ENCODE data around the gene CHST9. TPM values are rescaled to one million over a fixed set of nuclear protein-coding genes. Genes with fewer than 3 reads are reported as not detected.

CHST9 gene
- total and polyA plus RNA-seq, 2 donors (not counting 3 experiments of a cell fraction or from before 2014, with no cell fraction given), result not detected

- no peaks in the 10 kb centered on the region for H4K20me1 ChIP-seq (replicated peaks; ENCODE audit: control insufficient read depth, extremely low read depth, insufficient read depth, low read length)
- dilution Hi-C loops (cut with MboI; ENCODE audit: extremely low pct_ligation_motif_present, low sequenced_read_pairs) (no loop called here), intact Hi-C loops (cut with micrococcal nuclease) (no loop called here)
- no peaks in the 10 kb centered on the region for H3K36me3 ChIP-seq (ENCODE audit: control insufficient read depth in 2 of 2, extremely low read depth in 1 of 2, insufficient read depth in 2 of 2, low read length in 2 of 2)
- no peaks in the 10 kb centered on the region for H3K79me2 ChIP-seq (ENCODE audit: control insufficient read depth, insufficient read depth, low read length)
- ChIA-PET CTCF (no interaction called here), POLR2A (no interaction called here)
- no peak overlapping the region for H3K4me3 ChIP-seq (replicated peaks in 1 of 3; ENCODE audit: insufficient read depth in 1 of 3, low read depth in 1 of 3, low read length in 3 of 3)
- H3K4me2 ChIP-seq (ENCODE audit: insufficient read depth, low read length), result no peak overlapping the region
- FAIRE-seq (no peak), DNase-seq (ENCODE audit: low read depth, low spot score) (no peak)
- no peaks in the 10 kb centered on the region for H3K9me3 ChIP-seq (replicated peaks; ENCODE audit: control insufficient read depth, insufficient read depth, low read length)
- no peaks in the 10 kb centered on the region for H3K9me1 ChIP-seq (replicated peaks; ENCODE audit: control insufficient read depth, extremely low read depth, insufficient read depth, low read length)
- H3K27me3 ChIP-seq (ENCODE audit: control insufficient read depth in 2 of 2, insufficient read depth in 2 of 2, low read length in 2 of 2), result no peaks in the 10 kb centered on the region
- TF ChIP-seq, protein P1, sequence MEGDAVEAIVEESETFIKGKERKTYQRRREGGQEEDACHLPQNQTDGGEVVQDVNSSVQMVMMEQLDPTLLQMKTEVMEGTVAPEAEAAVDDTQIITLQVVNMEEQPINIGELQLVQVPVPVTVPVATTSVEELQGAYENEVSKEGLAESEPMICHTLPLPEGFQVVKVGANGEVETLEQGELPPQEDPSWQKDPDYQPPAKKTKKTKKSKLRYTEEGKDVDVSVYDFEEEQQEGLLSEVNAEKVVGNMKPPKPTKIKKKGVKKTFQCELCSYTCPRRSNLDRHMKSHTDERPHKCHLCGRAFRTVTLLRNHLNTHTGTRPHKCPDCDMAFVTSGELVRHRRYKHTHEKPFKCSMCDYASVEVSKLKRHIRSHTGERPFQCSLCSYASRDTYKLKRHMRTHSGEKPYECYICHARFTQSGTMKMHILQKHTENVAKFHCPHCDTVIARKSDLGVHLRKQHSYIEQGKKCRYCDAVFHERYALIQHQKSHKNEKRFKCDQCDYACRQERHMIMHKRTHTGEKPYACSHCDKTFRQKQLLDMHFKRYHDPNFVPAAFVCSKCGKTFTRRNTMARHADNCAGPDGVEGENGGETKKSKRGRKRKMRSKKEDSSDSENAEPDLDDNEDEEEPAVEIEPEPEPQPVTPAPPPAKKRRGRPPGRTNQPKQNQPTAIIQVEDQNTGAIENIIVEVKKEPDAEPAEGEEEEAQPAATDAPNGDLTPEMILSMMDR (IDR thresholded peaks at IDR 0.05; ENCODE audit: extremely low read depth in 1 of 2, insufficient read depth in 1 of 2, low read depth in 1 of 2, low read length in 2 of 2), result no peak
- TF ChIP-seq MYC (IDR thresholded peaks at IDR 0.05; ENCODE audit: low read depth, low read length), result no peak
- TF ChIP-seq FOS (IDR thresholded peaks at IDR 0.05; ENCODE audit: borderline replicate concordance, insufficient read depth, low read length), result no peak
- TF ChIP-seq, protein P2, sequence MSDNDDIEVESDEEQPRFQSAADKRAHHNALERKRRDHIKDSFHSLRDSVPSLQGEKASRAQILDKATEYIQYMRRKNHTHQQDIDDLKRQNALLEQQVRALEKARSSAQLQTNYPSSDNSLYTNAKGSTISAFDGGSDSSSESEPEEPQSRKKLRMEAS (IDR thresholded peaks at IDR 0.05; ENCODE audit: insufficient read depth, insufficient read length), result no peak
- no peaks in the 10 kb centered on the region for H3K4me1 ChIP-seq (ENCODE audit: control insufficient read depth, extremely low read depth, insufficient read depth, low read length)
- H2AFZ ChIP-seq (ENCODE audit: low read depth, low read length), result no peak overlapping the region
- BruUV-seq (replicated peaks), result no TSS peak
- no peak overlapping the region for H3K9ac ChIP-seq (replicated peaks; ENCODE audit: extremely low read depth, insufficient read depth, low read length)
- H3K27ac ChIP-seq (ENCODE audit: insufficient read depth, low read depth, low read length), result no peak overlapping the region
These were observed 38.6 kb upstream of the CHST9 start for GRCh38 chr18:27223526-27224291.

DNA sequence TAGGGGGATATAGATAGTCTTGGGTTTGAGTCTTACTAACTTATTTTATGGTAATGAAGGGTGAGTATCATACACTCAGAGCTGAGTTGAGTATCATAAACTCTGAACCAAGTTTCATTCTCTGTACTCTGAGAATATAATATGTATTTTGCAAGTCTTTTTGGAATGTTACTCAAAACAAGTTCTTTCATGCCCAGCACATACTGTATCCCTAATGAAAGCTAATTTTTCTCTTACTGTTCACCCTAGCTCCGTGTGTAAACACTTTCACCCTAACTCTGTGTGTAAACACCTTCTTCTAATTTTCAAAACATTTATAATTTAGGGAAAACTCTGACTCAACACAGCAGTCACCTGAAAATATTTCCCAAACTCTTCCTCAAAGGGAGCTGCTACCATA is 29.7 kb upstream of the CHST9 start:
- Histone ChIP-seq H4K20me1 (replicated peaks; ENCODE audit: control insufficient read depth, extremely low read depth, insufficient read depth, low read length) (no peaks in the 10 kb centered on the region), H3K9me3 (replicated peaks; ENCODE audit: control insufficient read depth, insufficient read depth, low read length) (no peaks in the 10 kb centered on the region), H3K4me1 (ENCODE audit: control insufficient read depth, extremely low read depth, insufficient read depth, low read length) (no peaks in the 10 kb centered on the region), H2AFZ (ENCODE audit: low read depth, low read length) (no peak overlapping the region), H3K27me3 (ENCODE audit: control insufficient read depth in 2 of 2, insufficient read depth in 2 of 2, low read length in 2 of 2) (no peaks in the 10 kb centered on the region), H3K27ac (ENCODE audit: insufficient read depth, low read depth, low read length) (no peak overlapping the region), H3K4me2 (ENCODE audit: insufficient read depth, low read length) (no peak overlapping the region), H3K9me1 (replicated peaks; ENCODE audit: control insufficient read depth, extremely low read depth, insufficient read depth, low read length) (no peaks in the 10 kb centered on the region), H3K36me3 (ENCODE audit: control insufficient read depth in 2 of 2, extremely low read depth in 1 of 2, insufficient read depth in 2 of 2, low read length in 2 of 2) (no peaks in the 10 kb centered on the region), H3K79me2 (ENCODE audit: control insufficient read depth, insufficient read depth, low read length) (no peaks in the 10 kb centered on the region), H3K4me3 (replicated peaks in 1 of 3; ENCODE audit: insufficient read depth in 1 of 3, low read depth in 1 of 3, low read length in 3 of 3) (no peak overlapping the region), H3K9ac (replicated peaks; ENCODE audit: extremely low read depth, insufficient read depth, low read length) (no peak overlapping the region)
- intact Hi-C loops (cut with micrococcal nuclease), result no loop called here
- POLR2A ChIA-PET, result no interaction called here
- FAIRE-seq (no peak), DNase-seq (ENCODE audit: low read depth, low spot score) (no peak)
- BruUV-seq (replicated peaks), result no TSS peak
- CTCF ChIA-PET, result no interaction called here
- TF ChIP-seq JUN (IDR thresholded peaks at IDR 0.05; ENCODE audit: borderline replicate concordance, insufficient read depth, insufficient read length, low read depth) (no peak), GATA2 (IDR thresholded peaks at IDR 0.05; ENCODE audit: insufficient read depth, insufficient read length, low read depth, low read length) (no peak), POLR2AphosphoS5 (IDR thresholded peaks at IDR 0.05; ENCODE audit: insufficient read depth, low read depth, low read length) (no peak), FOS (IDR thresholded peaks at IDR 0.05; ENCODE audit: borderline replicate concordance, insufficient read depth, low read length) (no peak), POLR2A (IDR thresholded peaks at IDR 0.05; ENCODE audit: low read depth, low read length) (no peak), MYC (IDR thresholded peaks at IDR 0.05; ENCODE audit: low read depth, low read length) (no peak), EZH2 (IDR thresholded peaks at IDR 0.05; ENCODE audit: borderline replicate concordance, low read depth, low read length, severe bottlenecking) (no peak)
- TF ChIP-seq, protein P2 (IDR thresholded peaks at IDR 0.05; ENCODE audit: insufficient read depth, insufficient read length), result no peak
- TF ChIP-seq, protein P1 (IDR thresholded peaks at IDR 0.05; ENCODE audit: extremely low read depth in 1 of 2, insufficient read depth in 1 of 2, low read depth in 1 of 2, low read length in 2 of 2), result no peak
- dilution Hi-C loops (cut with MboI; ENCODE audit: extremely low pct_ligation_motif_present, low sequenced_read_pairs), result no loop called here

Measured in endothelial cell of umbilical vein (primary cell).